Thyroid gland (tissue), 4 donors: ENCODE results near the gene SLC11A1. TPM values are rescaled to one million over a fixed set of nuclear protein-coding genes. Genes with fewer than 3 reads are reported as not detected.

ENCODE experiments used
- DNase-seq, 2 donors: peaks; one replicate each; pipeline ENCODE4 v3.0.0-alpha.2; 2019
- H3K27ac ChIP-seq, 3 donors: fragments of 200-600 bp; sonication (generic); 1 replicate in 2 of 3; 2 replicates in 1 of 3; pipeline ENCODE4 v1.5.1; 2016 to 2019; ENCODE audit warnings: mild to moderate bottlenecking in 1 of 3, moderate library complexity in 1 of 3
- H3K27me3 ChIP-seq: fragments of 200-600 bp; sonication (generic); one replicate; pipeline ENCODE4 v1.5.1; 2019
- H3K36me3 ChIP-seq, 2 donors: fragments of 200-600 bp; sonication (generic); one replicate each; pipeline ENCODE4 v1.5.1; 2016 to 2019
- H3K4me1 ChIP-seq, 2 donors: fragments of 200-600 bp; sonication (generic); one replicate each; pipeline ENCODE4 v1.5.1; 2017 to 2019
- H3K4me3 ChIP-seq, 3 donors: fragments of 200-600 bp; sonication (generic); replicated peaks in 1 of 3; 1 replicate in 2 of 3; 2 replicates in 1 of 3; pipeline ENCODE4 v1.5.1; 2016; ENCODE audit warnings: mild to moderate bottlenecking in 1 of 3
- H3K9me3 ChIP-seq: fragments of 200-600 bp; sonication (generic); one replicate; pipeline ENCODE4 v1.5.1; 2017
- CTCF ChIP-seq, 6 experiments: fragments of 200-600 bp in 3 of 6; fragments of 450-650 bp in 3 of 6; sonication (generic) in 3 of 6; IDR thresholded peaks; one replicate each; pipeline ENCODE4 v1.5.1; 2016 to 2019; ENCODE audit warnings: antibody characterized with exemption in 6 of 6, mild to moderate bottlenecking in 2 of 6, inconsistent platforms in 1 of 6, moderate library complexity in 1 of 6
- POLR2A ChIP-seq, 2 donors: fragments of 450-650 bp; IDR thresholded peaks; one replicate each; pipeline ENCODE4 v1.6.1; 2017; ENCODE audit warnings: antibody characterized with exemption in 2 of 2, mild to moderate bottlenecking in 2 of 2, moderate library complexity in 1 of 2
- WGBS, 2 donors: methylation state at CpG; one replicate each; pipeline ENCODE4 v1.1.5; 2017; 5-methylcytosine and 5-hydroxymethylcytosine counted together
- intact Hi-C: fragments of 100-400 bp; cut with DNase I; formaldehyde crosslinking; loops from one replicate; pipeline ENCODE4 v1.15.1; 2023
- total RNA-seq, 4 donors: library from RNA; depleted of rRNA; stranded (reverse); fragments of >200 nt; gene quantifications; one replicate each; pipeline ENCODE4 v1.2.3, GENCODE V29; 2016

Gene SLC11A1
- total RNA-seq, 4 donors from 2014 or later: 1.7 to 14.5 (median 10.1) TPM

- Histone ChIP-seq H3K36me3 (no peaks in the 10 kb centered on the region), H3K27me3 (no peaks in the 10 kb centered on the region), H3K9me3 (no peaks in the 10 kb centered on the region), H3K27ac (no peak overlapping the region), H3K4me3 (no peak overlapping the region), H3K4me1 (no peaks in the 10 kb centered on the region)
- TF ChIP-seq POLR2A (IDR thresholded peaks at IDR 0.05): no peak
- DNase-seq: no peak
- intact Hi-C loops: no loop called here
- 82 to 90% methylated on average over 10 of the region's 10 CpGs for WGBS, 2 donors
Measured at GRCh38 chr2:218425531-218425930, 43.5 kb downstream of the SLC11A1 start.

GRCh38 chr2:218427741-218428140, 45.7 kb downstream of the SLC11A1 start:
- Histone ChIP-seq H3K4me1 (no peaks in the 10 kb centered on the region), H3K4me3 (no peak overlapping the region), H3K27me3 (no peaks in the 10 kb centered on the region), H3K9me3 (no peaks in the 10 kb centered on the region), H3K27ac (no peak overlapping the region), H3K36me3 (no peaks in the 10 kb centered on the region)
- intact Hi-C loops: no loop called here
- TF ChIP-seq POLR2A (IDR thresholded peaks at IDR 0.05) (no peak), CTCF (IDR thresholded peaks at IDR 0.05) (no peak)
- 56 to 72% methylated on average over 9 to 11 of the region's 11 CpGs for WGBS, 2 donors
- DNase-seq: no peak

- no peaks in the 10 kb centered on the region for H3K9me3 ChIP-seq
- no peaks in the 10 kb centered on the region for H3K36me3 ChIP-seq
- TF ChIP-seq POLR2A (IDR thresholded peaks at IDR 0.05) (no peak), CTCF (IDR thresholded peaks at IDR 0.05) (no peak)
- no peak for DNase-seq
- no peak overlapping the region for H3K4me3 ChIP-seq
- 92 to 96% methylated on average over 14 to 23 of the region's 24 CpGs for WGBS, 2 donors
- intact Hi-C loops: no loop called here
- no peaks in the 10 kb centered on the region for H3K27me3 ChIP-seq
- H3K4me1 ChIP-seq: no peaks in the 10 kb centered on the region
- H3K27ac ChIP-seq: no peak overlapping the region
Measured at GRCh38 chr2:218428846-218429558, 46.9 kb downstream of the SLC11A1 start.

- 77 to 80% methylated on average over 9 of the region's 9 CpGs for WGBS, 2 donors
- no peak for DNase-seq
- intact Hi-C loops: no loop called here
Measured at GRCh38 chr2:218429911-218430692, 48.0 kb downstream of the SLC11A1 start.

GRCh38 chr2:218430721-218431120, 48.6 kb downstream of the SLC11A1 start:
- Histone ChIP-seq H3K4me1 (no peaks in the 10 kb centered on the region), H3K4me3 (no peak overlapping the region), H3K36me3 (no peaks in the 10 kb centered on the region), H3K9me3 (no peaks in the 10 kb centered on the region), H3K27ac (no peak overlapping the region), H3K27me3 (no peaks in the 10 kb centered on the region)
- intact Hi-C loops: no loop called here
- TF ChIP-seq POLR2A (IDR thresholded peaks at IDR 0.05) (no peak), CTCF (IDR thresholded peaks at IDR 0.05) (no peak)
- DNase-seq: no peak
- 95 to 100% methylated on average over 2 to 10 of the region's 11 CpGs for WGBS, 2 donors

More at GRCh38 chr2:218429911-218430692, 48.0 kb downstream of the SLC11A1 start:
- TF ChIP-seq POLR2A (IDR thresholded peaks at IDR 0.05) (no peak), CTCF (IDR thresholded peaks at IDR 0.05) (no peak)
- Histone ChIP-seq H3K4me1 (no peaks in the 10 kb centered on the region), H3K27me3 (no peaks in the 10 kb centered on the region), H3K4me3 (no peak overlapping the region), H3K9me3 (no peaks in the 10 kb centered on the region), H3K36me3 (no peaks in the 10 kb centered on the region), H3K27ac (no peak overlapping the region)
